GM12872 (cell line): ENCODE measurements around the gene PRRT4.

Experiments used
- TF ChIP-seq, protein P1 (sequence below): IDR thresholded peaks from 3 replicates; pipeline ENCODE4 v1.5.1; 2011; ENCODE audit warnings: low read depth, mild to moderate bottlenecking, low read length, moderate library complexity; ENCODE audit not compliant: insufficient read depth

The PRRT4 gene

GRCh38 chr7:128393526-128394330 lies 32.2 kb upstream of the PRRT4 start:
- TF ChIP-seq, protein P1, sequence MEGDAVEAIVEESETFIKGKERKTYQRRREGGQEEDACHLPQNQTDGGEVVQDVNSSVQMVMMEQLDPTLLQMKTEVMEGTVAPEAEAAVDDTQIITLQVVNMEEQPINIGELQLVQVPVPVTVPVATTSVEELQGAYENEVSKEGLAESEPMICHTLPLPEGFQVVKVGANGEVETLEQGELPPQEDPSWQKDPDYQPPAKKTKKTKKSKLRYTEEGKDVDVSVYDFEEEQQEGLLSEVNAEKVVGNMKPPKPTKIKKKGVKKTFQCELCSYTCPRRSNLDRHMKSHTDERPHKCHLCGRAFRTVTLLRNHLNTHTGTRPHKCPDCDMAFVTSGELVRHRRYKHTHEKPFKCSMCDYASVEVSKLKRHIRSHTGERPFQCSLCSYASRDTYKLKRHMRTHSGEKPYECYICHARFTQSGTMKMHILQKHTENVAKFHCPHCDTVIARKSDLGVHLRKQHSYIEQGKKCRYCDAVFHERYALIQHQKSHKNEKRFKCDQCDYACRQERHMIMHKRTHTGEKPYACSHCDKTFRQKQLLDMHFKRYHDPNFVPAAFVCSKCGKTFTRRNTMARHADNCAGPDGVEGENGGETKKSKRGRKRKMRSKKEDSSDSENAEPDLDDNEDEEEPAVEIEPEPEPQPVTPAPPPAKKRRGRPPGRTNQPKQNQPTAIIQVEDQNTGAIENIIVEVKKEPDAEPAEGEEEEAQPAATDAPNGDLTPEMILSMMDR: no peak

DNA sequence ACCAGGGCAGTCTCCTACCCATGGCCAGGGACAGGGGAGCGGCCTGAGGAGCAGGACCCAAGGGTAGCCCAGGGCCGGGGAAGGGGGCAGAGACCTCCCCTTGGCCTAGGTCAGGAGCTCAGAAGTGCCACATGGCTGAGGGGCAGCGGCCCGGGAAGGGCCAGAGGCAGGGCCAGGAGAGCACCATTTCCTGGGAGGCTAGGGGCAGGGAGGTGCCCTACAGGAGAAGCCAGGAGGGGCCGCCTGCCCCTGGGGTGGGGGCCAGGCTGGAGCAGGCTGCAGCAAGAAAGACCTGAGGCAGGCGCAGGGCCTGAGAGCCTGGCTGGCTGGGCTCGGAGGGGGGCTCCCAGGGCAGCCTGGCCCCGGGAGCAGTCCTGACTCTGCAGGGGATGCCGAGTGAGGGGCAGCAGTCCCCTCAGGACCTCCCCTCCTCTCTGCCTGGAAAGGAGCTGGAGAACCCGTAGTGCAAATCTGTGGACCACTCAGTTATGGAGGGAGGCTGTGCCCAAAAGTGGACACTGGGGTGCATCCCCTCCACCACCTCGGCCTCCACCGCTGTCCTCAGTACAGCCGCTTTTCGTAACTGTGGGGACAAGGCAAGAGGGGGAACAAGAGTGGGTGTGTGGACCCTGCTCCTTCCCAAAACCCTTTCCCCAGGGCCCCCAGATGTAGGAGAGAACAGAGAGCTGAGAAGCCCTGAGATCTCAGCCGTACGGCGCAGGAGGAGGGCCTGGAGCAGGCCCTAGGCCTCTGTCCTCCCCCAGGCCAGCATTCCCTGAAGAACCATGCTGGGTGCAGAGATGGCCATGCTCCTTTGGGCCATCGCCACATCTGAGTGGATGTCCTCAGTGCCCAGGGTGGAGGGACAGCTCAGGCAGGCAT lies 31.2 kb upstream of the PRRT4 start:
- TF ChIP-seq, protein P1: no peak

GRCh38 chr7:128391805-128392204 lies 30.3 kb upstream of the PRRT4 start:
- TF ChIP-seq, protein P1: no peak

DNA sequence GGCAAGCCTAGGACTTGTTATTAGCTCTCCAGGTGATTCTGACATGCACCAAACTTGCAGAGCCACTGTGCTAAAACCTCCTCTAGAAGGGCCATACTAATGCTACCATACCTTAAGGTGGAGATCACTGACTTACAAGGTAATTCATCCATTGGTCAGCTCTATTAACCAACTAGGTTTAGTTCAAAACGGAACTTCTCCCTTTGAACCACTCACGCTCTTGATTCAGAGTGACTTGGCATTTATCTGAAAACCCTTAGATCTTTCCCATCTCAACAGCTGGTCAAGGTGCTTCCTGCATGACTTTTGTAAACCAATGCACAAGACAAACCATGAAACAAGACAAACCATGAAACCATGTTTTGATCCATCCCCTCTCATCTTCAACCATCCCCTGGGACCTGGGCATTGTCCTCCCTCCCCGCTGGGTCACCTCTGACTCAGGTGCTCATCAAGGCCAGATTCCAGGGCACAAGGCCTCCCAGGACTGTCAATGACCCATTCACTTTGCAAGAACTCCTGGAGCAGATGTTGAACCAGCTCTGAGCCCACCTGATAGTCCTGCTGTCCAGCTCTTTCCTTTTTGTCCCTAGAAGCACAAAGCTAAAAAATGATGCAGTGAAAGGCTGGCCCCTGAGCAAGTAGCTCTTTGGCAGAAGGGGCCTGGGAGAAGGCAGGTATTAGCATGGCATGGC lies 29.5 kb upstream of the PRRT4 start:
- TF ChIP-seq, protein P1: no peak

GRCh38 chr7:128389618-128390329 lies 28.3 kb upstream of the PRRT4 start:
- TF ChIP-seq, protein P1: no peak

DNA sequence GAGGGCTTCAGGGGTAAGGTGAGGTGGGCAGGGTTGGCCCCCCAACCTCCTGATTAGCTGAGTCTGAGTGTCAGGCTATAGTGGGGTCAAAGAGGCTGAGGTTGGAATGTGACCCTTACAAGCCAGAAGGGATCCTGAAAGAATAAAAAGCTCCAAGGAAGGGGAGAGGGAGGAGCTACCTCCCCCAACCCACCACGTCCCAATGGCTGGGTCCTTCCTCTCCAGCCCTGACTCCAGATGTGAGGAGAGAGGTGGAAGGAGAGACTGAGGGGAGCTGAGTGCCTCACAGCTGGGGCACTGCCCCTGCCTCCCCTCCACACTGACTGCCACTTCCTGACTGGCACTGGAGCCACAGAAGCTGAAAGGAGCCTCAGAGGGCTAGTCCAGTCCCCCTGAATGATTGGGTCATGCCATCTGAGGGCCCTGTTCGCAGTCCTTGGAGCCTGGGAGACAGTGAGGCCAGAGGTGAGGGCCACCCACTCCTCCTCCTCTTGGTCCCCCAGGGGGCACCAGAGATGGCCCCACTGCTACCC lies 27.7 kb upstream of the PRRT4 start:
- TF ChIP-seq, protein P1: no peak

DNA sequence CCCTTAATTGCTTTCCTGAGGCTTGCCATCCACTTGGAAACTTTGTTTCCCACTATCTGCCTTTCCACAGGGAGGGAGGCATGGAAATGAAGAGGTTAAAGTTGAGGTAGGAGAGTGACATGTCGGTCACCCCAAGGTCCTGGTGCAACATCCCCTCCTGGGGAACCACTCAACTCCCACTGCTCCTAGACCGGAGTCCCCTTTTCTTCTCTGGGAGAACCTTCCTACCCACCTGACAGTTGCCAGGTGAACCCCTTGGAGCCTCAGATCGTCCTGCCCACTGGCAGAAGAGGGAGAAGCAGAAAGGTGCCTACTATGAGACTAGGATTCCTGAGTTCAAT lies 26.6 kb upstream of the PRRT4 start:
- TF ChIP-seq, protein P1: no peak
